ENCODE results near the gene CACNA1E.

GRCh38 chr1:181562395-181562794 is 79.1 kb downstream of the CACNA1E start:
- TF ChIP-seq, protein P1, sequence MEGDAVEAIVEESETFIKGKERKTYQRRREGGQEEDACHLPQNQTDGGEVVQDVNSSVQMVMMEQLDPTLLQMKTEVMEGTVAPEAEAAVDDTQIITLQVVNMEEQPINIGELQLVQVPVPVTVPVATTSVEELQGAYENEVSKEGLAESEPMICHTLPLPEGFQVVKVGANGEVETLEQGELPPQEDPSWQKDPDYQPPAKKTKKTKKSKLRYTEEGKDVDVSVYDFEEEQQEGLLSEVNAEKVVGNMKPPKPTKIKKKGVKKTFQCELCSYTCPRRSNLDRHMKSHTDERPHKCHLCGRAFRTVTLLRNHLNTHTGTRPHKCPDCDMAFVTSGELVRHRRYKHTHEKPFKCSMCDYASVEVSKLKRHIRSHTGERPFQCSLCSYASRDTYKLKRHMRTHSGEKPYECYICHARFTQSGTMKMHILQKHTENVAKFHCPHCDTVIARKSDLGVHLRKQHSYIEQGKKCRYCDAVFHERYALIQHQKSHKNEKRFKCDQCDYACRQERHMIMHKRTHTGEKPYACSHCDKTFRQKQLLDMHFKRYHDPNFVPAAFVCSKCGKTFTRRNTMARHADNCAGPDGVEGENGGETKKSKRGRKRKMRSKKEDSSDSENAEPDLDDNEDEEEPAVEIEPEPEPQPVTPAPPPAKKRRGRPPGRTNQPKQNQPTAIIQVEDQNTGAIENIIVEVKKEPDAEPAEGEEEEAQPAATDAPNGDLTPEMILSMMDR (IDR thresholded peaks at IDR 0.05; ENCODE audit: insufficient read depth, low read length, poor library complexity, severe bottlenecking) = no peak
- TF ChIP-seq EZH2phosphoT487 (conservative IDR thresholded peaks at IDR 0.05; ENCODE audit: low read length) = no peak

Data from SU-DHL-6 (cell line).